Erythroblast (primary cell): ENCODE measurements around the gene RPS6KA3.

Experiments
- GATA1 ChIP-seq: IDR thresholded peaks from 2 replicates; pipeline ENCODE4 v1.6.1; 2011; ENCODE audit warnings: low read depth, mild to moderate bottlenecking, control low read depth, low read length, moderate library complexity
- POLR2A ChIP-seq: IDR thresholded peaks from 2 replicates; pipeline ENCODE4 v1.6.1; 2011; ENCODE audit warnings: mild to moderate bottlenecking, low read length

DNA sequence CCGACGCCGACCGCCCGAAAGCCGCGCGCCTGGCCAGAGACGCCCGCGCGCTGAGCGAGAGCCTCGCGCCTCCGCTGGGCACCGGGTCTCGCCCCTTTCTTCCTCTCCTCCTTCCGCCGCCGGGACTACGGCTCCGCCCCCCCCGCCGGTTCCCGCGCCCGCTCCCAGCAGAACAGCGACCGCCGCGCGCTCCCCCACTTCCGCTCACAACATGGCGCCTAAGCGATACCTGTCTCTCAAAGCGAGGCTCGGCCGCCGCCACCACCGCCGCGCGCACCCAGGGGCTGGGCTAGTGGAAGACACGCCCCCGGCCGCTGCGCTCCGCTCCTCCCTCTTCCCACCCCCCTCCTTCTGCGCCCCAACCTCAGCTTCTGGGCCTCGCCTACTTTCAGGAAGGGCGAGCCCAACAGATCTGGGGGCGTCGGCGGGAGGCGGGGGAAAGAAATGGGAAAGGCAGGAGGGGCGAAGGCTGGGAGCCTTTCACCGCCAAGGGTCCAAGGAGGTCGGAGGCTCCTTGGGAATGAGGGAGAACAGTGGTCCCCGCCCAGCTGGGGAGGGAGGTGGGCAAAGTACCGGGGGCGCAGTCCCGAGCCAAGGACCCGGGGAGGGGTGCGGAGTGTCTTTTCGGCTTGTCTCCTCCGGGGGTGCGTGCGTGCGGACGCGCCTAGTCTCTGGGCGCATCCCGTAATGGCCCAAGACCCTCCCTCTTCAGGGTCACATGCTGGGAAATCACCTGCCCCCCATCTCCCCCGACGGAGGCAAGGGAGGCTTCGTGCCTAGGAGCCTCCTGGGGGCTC is at the start of gene RPS6KA3:
- TF ChIP-seq POLR2A (peak; percentile 66), GATA1 (no peak)
